Uterus (tissue), 2 donors: ENCODE data around the gene LTK.

Experiments
- CTCF ChIP-seq, 4 experiments: fragments of 200-600 bp in 2 of 4; fragments of 450-650 bp in 2 of 4; sonication (generic) in 2 of 4; IDR thresholded peaks; one replicate each; pipeline ENCODE4 v1.5.1; 2016 to 2019; ENCODE audit warnings: antibody characterized with exemption in 4 of 4, mild to moderate bottlenecking in 2 of 4, moderate library complexity in 1 of 4
- POLR2A ChIP-seq, 2 donors: fragments of 450-650 bp; IDR thresholded peaks; one replicate each; pipeline ENCODE4 v1.6.1; 2016; ENCODE audit warnings: antibody characterized with exemption in 2 of 2, mild to moderate bottlenecking in 1 of 2, moderate library complexity in 1 of 2

- TF ChIP-seq CTCF (IDR thresholded peaks at IDR 0.05): no peak
- TF ChIP-seq POLR2A (IDR thresholded peaks at IDR 0.05): no peak
These were observed 10.6 kb downstream of the LTK start for GRCh38 chr15:41502795-41503668.
